DMS53 (cell line): Measurements from ENCODE around the gene KCTD10.

Experiments
- DNase-seq: peaks from one replicate; lab custom pipeline; 2025; lab: John Stamatoyannopoulos, UW

Gene KCTD10

DNA sequence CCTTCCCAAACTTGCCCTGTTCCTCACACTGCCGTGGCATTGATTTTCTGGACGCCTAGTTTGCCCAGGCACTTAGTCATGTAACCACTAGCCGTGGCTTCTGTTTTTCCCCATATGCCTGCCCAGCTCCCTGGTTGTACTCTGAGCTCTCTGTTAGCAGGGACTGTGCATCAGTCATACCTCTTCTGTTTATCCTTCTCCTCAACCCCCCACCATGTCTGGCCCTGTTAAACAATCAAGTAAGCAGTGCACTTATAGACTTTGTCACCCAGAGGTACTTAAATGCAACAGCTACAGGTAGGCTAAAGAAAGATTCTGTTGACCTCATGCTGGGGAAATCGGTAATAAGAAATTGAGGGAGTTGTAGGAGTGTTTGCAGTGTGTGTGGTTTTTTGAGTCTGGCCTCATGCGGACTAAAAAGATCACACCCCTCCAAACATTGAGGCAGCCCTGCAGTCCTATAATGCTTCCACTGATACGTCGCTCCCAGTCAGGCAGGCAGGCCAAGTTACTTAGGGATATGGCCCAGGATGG lies 17.3 kb upstream of the KCTD10 start:
- no peak for DNase-seq

- no peak for DNase-seq
These were observed 16.8 kb upstream of the KCTD10 start for GRCh38 chr12:109493938-109494337.

GRCh38 chr12:109493090-109493489 lies 16.0 kb upstream of the KCTD10 start:
- DNase-seq, result no peak

GRCh38 chr12:109492371-109492770 lies 15.3 kb upstream of the KCTD10 start:
- no peak for DNase-seq

GRCh38 chr12:109491671-109492070 lies 14.6 kb upstream of the KCTD10 start:
- DNase-seq, result no peak

- DNase-seq, result no peak
These were observed 13.0 kb upstream of the KCTD10 start for GRCh38 chr12:109489955-109490565.

- DNase-seq, result no peak
These were observed 12.2 kb upstream of the KCTD10 start for GRCh38 chr12:109489016-109489954.

GRCh38 chr12:109488051-109488665 lies 11.1 kb upstream of the KCTD10 start:
- no peak for DNase-seq

- DNase-seq, result no peak
These were observed 10.3 kb upstream of the KCTD10 start for GRCh38 chr12:109487181-109488050.

DNA sequence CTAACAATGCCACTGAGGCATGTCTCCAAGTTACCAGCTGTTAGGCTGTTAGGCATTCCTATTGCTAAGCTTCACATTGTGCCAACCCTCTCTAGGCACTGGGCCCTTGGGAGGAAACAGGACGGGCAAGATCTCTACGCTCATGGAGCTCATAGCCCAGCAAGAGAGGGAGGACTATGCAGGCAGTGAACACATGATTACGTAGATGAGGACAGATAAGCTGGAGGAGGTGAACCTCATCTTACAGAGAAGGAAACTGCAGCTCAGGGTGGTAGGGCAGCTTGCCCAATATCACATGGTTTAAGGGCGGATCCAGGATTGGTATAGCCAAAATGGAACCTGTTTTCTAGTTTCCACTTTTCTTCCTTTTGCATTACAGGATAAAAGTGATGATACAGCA lies 8.1 kb upstream of the KCTD10 start:
- no peak for DNase-seq

DNA sequence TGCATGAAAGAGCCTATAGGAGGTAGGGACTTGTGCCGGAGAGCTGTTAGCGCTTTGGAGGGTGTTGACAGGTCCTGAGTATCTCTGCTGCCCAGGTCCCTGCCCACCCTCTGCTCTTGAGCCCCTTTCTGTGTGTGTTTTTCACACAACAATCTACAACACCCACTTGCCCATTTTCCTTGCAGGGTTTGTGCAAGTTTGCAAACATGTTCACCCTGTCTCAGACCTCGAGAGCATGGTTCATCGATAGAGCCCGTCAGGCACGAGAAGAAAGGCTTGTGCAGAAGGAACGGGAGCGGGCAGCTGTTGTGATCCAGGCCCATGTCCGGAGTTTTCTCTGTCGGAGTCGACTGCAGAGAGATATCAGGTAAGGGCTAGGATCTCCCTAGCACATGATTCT lies 6.2 kb upstream of the KCTD10 start:
- no peak for DNase-seq

DNA sequence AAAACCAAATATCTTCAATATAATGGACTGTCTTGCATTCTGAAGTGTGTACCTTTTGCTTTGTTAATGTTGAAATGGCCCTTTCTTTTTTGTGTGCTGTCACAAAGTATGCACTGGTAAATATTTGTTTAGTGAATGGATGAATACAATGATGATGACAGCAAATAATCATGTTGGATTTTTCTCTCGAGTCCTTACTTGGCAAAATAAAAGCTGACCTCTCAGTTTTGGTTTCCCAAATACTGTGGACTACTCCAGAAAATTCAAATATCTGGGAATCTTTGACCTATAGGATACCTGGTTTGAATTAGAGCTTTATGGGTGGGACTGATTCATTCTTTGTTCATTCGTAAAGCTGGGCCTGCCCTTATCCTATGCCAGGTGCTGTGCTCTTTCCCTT lies 5.8 kb upstream of the KCTD10 start:
- DNase-seq, result peak; percentile 90

- DNase-seq, result no peak
These were observed 5.4 kb upstream of the KCTD10 start for GRCh38 chr12:109482491-109482890.

- no peak for DNase-seq
These were observed 4.8 kb upstream of the KCTD10 start for GRCh38 chr12:109481863-109482262.

GRCh38 chr12:109480356-109480755 lies 3.3 kb upstream of the KCTD10 start:
- no peak for DNase-seq

- no peak for DNase-seq
These were observed 2.7 kb upstream of the KCTD10 start for GRCh38 chr12:109479761-109480160.

DNA sequence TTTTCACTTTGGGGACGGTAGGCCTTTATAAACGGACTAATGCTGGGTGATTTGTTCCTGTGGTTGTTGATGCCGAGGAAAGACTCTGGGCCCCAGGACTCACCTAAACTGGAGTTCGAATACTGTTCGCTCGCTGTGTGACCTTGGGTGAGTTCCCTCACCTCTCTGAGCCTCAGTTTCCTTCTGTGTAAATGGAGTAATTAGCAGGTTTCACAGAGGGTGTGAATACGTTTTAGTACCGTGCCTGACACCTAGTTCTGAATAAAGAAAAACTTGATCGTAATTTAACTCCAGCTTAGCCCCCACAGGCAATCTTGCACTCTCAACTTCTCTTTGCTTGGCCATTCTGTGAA lies 839 bp upstream of the KCTD10 start:
- no peak for DNase-seq

DNA sequence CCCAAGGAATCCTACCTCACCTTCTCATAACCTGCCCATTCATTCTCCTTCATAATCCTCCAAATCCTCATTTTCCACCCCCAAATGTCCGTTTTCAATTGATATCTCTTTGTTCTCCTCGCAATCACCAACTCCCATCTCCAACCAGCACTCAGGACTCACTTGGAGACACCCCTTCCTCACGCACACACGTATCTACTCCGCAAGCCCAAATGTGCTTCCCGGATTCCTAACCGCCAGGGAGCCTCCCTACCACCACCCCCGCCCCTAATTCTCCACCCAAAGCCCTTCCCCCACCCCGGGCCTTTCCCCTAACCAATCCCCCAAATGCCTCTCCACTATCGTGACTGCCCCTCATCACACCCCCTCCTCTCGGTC lies 304 bp downstream of the KCTD10 start:
- peak; percentile 46 for DNase-seq

- peak; percentile 38 for DNase-seq
These were observed 900 bp downstream of the KCTD10 start for GRCh38 chr12:109475993-109476806.

DNA sequence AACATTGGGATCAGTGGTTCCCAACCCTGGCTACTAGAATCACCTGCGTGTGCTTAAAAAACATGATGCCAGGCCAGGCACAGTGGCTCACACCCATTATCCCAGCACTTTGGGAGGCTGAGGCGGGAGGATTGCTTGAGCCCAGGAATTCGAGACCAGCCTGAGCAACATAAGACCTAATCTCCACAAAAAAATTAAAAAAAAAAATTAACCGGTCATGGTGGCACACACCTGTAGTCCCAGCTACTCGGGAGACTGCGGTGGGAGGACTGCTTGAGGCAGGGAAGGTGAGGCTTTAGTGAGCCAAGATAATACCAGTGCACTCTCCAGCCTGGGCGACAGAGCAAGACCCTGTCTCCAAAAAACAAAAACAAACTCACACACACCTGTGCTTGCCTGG lies 2.0 kb downstream of the KCTD10 start:
- no peak for DNase-seq
